CD4-positive, alpha-beta T cell treated with Interleukin-17A for 1 hour (primary cell): Measurements from ENCODE around the gene OXGR1.

Experiments used
- DNase-seq: peaks from one replicate; pipeline ENCODE4 v3.0.0-alpha.2; 2020

Gene OXGR1

GRCh38 chr13:96958286-96958891, 35.9 kb downstream of the OXGR1 start:
- peak; percentile 11 for DNase-seq

- DNase-seq = no peak
These were observed 41.7 kb downstream of the OXGR1 start for GRCh38 chr13:96952595-96952994.

- no peak for DNase-seq
These were observed 46.1 kb downstream of the OXGR1 start for GRCh38 chr13:96948127-96948526.

- DNase-seq = no peak
These were observed 46.8 kb downstream of the OXGR1 start for GRCh38 chr13:96947343-96947910.

- no peak for DNase-seq
These were observed 47.5 kb downstream of the OXGR1 start for GRCh38 chr13:96946709-96947311.

GRCh38 chr13:96940961-96941360, 53.3 kb downstream of the OXGR1 start:
- no peak for DNase-seq

GRCh38 chr13:96935901-96936300, 58.4 kb downstream of the OXGR1 start:
- no peak for DNase-seq
